ENCODE measurements around the gene CCDC92B. TPM values are rescaled to one million over a fixed set of nuclear protein-coding genes. Genes with fewer than 3 reads are reported as not detected.

Gene CCDC92B
- polyA plus RNA-seq, 1 of the 3 experiments (the other 2 are of a cell fraction): 0.07 TPM

- H3K9me2 ChIP-seq: no peaks in the 10 kb centered on the region
- H3K79me2 ChIP-seq (ENCODE audit: insufficient read depth): no peaks in the 10 kb centered on the region
- no peak within 1 kb of the TSS for H3K4me2 ChIP-seq
- POLR2A ChIA-PET: interaction anchor here (0.8 kb wide), 1 partner anchor 9 kb away, joined by 6 read pairs; no protein-coding TSS in a partner anchor
- 80% methylated on average over 18 of the region's 39 CpGs for WGBS (ENCODE audit: low lambda C conversion rate)
- no peaks in the 10 kb centered on the region for H3K36me3 ChIP-seq (replicated peaks in 1 of 2; ENCODE audit: control insufficient read depth in 1 of 2, insufficient read depth in 2 of 2, low read length in 1 of 2)
- H3F3A ChIP-seq (replicated peaks; ENCODE audit: insufficient read depth): no peaks in the 10 kb centered on the region
- H2AFZ ChIP-seq (ENCODE audit: low read depth): no peak within 1 kb of the TSS
- DNase-seq: no peak
- TF ChIP-seq ZBTB33 (IDR thresholded peaks at IDR 0.05; ENCODE audit: borderline replicate concordance, low read depth): no peak
- no peak for TF ChIP-seq GABPA (IDR thresholded peaks at IDR 0.05; ENCODE audit: low read depth)
- TF ChIP-seq YY1 (IDR thresholded peaks at IDR 0.05; ENCODE audit: low read depth): no peak
- no peak for TF ChIP-seq TEAD4 (IDR thresholded peaks at IDR 0.05; ENCODE audit: borderline replicate concordance, insufficient read depth)
- no peak for TF ChIP-seq EZH2phosphoT487 (IDR thresholded peaks at IDR 0.05; ENCODE audit: borderline replicate concordance, low read depth)
- TF ChIP-seq SIN3A (IDR thresholded peaks at IDR 0.05; ENCODE audit: borderline replicate concordance, low read depth, low read length): no peak
- TF ChIP-seq MXI1 (IDR thresholded peaks at IDR 0.05; ENCODE audit: low read depth, low read length): no peak
- TF ChIP-seq NFIC (IDR thresholded peaks at IDR 0.05; ENCODE audit: borderline replicate concordance): no peak
- TF ChIP-seq ELF1 (IDR thresholded peaks at IDR 0.05): no peak
- no peak for TF ChIP-seq RXRA (IDR thresholded peaks at IDR 0.05; ENCODE audit: borderline replicate concordance, low read depth)
- TF ChIP-seq USF1 (IDR thresholded peaks at IDR 0.05; ENCODE audit: borderline replicate concordance, low read depth): no peak
- TF ChIP-seq, protein P1, sequence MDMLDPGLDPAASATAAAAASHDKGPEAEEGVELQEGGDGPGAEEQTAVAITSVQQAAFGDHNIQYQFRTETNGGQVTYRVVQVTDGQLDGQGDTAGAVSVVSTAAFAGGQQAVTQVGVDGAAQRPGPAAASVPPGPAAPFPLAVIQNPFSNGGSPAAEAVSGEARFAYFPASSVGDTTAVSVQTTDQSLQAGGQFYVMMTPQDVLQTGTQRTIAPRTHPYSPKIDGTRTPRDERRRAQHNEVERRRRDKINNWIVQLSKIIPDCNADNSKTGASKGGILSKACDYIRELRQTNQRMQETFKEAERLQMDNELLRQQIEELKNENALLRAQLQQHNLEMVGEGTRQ (IDR thresholded peaks at IDR 0.05; ENCODE audit: borderline replicate concordance, low read depth, low read length): no peak
- TF ChIP-seq RFX5 (IDR thresholded peaks at IDR 0.05; ENCODE audit: low read length): no peak
- no peak within 1 kb of the TSS for H3K9ac ChIP-seq
- no peaks in the 10 kb centered on the region for H4K20me1 ChIP-seq (ENCODE audit: insufficient read depth)
- no peaks in the 10 kb centered on the region for H3K9me3 ChIP-seq
- no peaks in the 10 kb centered on the region for H3K27me3 ChIP-seq (ENCODE audit: insufficient read depth)
- peaks cover 0 to 18% of the 10 kb centered on the region in 2 experiments; a peak in 1 of 4 replicates for H3K4me1 ChIP-seq (ENCODE audit: control insufficient read depth in 1 of 2, insufficient read depth in 2 of 2, low read depth in 1 of 2, low read length in 1 of 2)
- H3K27ac ChIP-seq (ENCODE audit: low read depth in 2 of 2, low read length in 1 of 2): no peak within 1 kb of the TSS; a peak in 1 of 4 replicates
- no peak within 1 kb of the TSS for H3K4me3 ChIP-seq (ENCODE audit: low read depth in 2 of 2, low read length in 1 of 2)
- CTCF ChIA-PET: interaction anchor here (0.6 to 3.1 kb wide), 3 partner anchors 11 to 81 kb away, joined by 3 to 22 read pairs (median 8); no protein-coding TSS in a partner anchor
Measured at GRCh38 chr17:2796164-2797125, 47.0 kb upstream of the CCDC92B start, which contains the start of gene RAP1GAP2. Gene RAP1GAP2, plus strand, starts transcription at chr17:2796438. Its CDS starts 90 bp downstream, at chr17:2796528.

All from SK-N-SH (cell line).